Activated CD4-positive, alpha-beta memory T cell treated with anti-CD3 and anti-CD28 coated beads for 36 hours (primary cell): ENCODE results near the gene TSR3. TPM values are rescaled to one million over a fixed set of nuclear protein-coding genes. Genes with fewer than 3 reads are reported as not detected.

Experiments used
- CTCF ChIA-PET: fragments of 350-600 bp; sonication (Branson Sonifier 250); formaldehyde crosslinking; loops from one replicate; lab custom pipeline; 2021; ENCODE audit warnings: antibody characterized with exemption, inconsistent platforms; lab: Charles Lee
- POLR2A ChIA-PET: fragments of 350-600 bp; sonication (Branson Sonifier 250); formaldehyde crosslinking; loops from one replicate; lab custom pipeline; 2021; ENCODE audit warnings: antibody characterized with exemption; lab: Charles Lee
- DNase-seq: peaks from one replicate; pipeline ENCODE4 v3.0.0-alpha.2; 2020
- H3K27ac Mint-ChIP-seq: one replicate; pipeline ENCODE4 v1.8.0; 2021; ENCODE audit warnings: mixed read lengths
- H3K27me3 Mint-ChIP-seq: one replicate; pipeline ENCODE4 v1.8.0; 2021; ENCODE audit warnings: mixed read lengths
- H3K36me3 Mint-ChIP-seq: one replicate; pipeline ENCODE4 v1.8.0; 2021; ENCODE audit warnings: mixed read lengths
- H3K4me1 Mint-ChIP-seq: one replicate; pipeline ENCODE4 v1.8.0; 2021; ENCODE audit warnings: low read depth, mixed read lengths
- H3K4me3 Mint-ChIP-seq: one replicate; pipeline ENCODE4 v1.8.0; 2021; ENCODE audit warnings: mild to moderate bottlenecking, mixed read lengths
- H3K9me3 Mint-ChIP-seq: one replicate; pipeline ENCODE4 v1.8.0; 2021; ENCODE audit warnings: mixed read lengths
- intact Hi-C: fragments of 100-400 bp; cut with micrococcal nuclease; formaldehyde crosslinking; loops from one replicate; pipeline ENCODE4 v1.15.1; 2023
- total RNA-seq, 2 experiments: library from RNA; stranded (reverse); gene quantifications; one replicate each; pipeline ENCODE4 v1.2.3, GENCODE V29; 2021

Gene TSR3
- total RNA-seq, 2 experiments from 2014 or later = 59.6 to 60.8 TPM

DNA sequence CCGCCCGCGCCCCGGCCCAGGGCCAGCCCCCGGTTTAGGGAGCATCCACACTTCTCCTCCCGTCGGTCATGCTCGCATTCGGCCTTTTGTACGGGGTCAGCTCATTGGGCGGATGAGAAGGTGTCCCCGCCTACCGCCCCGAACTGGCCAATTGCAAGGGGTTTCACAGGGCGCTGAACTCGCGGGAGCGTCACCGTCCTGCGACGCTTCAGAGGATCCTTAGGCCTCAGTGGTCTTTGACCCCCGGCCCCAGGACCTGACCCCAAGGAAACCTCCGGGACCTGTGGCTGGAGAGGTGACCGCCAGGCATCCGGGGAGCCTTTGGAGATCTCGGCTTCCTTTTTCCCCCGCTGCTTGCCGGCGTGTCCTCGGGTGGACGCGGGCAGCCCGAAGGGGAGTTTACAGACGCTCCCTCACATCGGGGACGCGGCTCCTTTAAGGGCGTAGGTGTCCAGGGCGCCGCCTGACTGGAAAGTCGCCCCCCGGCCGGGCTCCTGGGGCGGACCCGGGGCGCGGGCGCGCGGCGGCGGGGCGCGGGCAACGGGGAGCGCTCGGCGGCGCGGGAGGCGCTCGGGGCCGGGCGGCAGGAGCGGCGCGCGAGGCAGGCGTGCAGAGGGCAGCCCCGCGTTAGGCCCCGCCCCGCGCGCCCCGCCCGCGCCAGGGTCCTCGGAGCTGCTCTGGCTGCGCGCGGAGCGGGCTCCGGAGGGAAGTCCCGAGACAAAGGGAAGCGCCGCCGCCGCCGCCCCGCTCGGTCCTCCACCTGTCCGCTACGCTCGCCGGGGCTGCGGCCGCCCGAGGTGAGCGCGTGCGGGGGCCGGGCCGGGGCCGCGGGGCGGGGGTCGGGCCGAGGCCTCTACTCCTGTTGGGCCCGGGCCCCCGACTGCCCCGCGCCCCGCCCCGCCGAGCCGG is 42.4 kb downstream of the TSR3 start, which contains the start of gene UBE2I:
TSS of gene UBE2I (plus strand) at position 660 of the 909 bp plus-strand sequence. CDS start 4,395 bp downstream, outside the sequence.
- Mint-ChIP-seq H3K4me3 (peak within 1 kb of the TSS; percentile 98), H3K27me3 (no peaks in the 10 kb centered on the region), H3K9me3 (peaks cover 4% of the 10 kb centered on the region), H3K36me3 (peaks cover 22% of the 10 kb centered on the region), H3K27ac (peak within 1 kb of the TSS; percentile 98), H3K4me1 (peaks cover 37% of the 10 kb centered on the region)
- POLR2A ChIA-PET = interaction anchor here (0.5 to 1.6 kb wide), 9 partner anchors 9 to 673 kb away, joined by 3 to 7 read pairs (median 3); partner anchors contain the start of genes MAPK8IP3, METTL26 and UQCC4
- intact Hi-C loops = loop anchor here (2.0 to 5.0 kb wide), 3 partner anchors 34 to 303 kb away; partner anchors contain the start of genes CRAMP1, IFT140 and UQCC4
- DNase-seq = peak; percentile 98
- CTCF ChIA-PET = interaction anchor here (1.0 kb wide), 1 partner anchor 22 kb away, joined by 3 read pairs; no protein-coding TSS in a partner anchor

DNA sequence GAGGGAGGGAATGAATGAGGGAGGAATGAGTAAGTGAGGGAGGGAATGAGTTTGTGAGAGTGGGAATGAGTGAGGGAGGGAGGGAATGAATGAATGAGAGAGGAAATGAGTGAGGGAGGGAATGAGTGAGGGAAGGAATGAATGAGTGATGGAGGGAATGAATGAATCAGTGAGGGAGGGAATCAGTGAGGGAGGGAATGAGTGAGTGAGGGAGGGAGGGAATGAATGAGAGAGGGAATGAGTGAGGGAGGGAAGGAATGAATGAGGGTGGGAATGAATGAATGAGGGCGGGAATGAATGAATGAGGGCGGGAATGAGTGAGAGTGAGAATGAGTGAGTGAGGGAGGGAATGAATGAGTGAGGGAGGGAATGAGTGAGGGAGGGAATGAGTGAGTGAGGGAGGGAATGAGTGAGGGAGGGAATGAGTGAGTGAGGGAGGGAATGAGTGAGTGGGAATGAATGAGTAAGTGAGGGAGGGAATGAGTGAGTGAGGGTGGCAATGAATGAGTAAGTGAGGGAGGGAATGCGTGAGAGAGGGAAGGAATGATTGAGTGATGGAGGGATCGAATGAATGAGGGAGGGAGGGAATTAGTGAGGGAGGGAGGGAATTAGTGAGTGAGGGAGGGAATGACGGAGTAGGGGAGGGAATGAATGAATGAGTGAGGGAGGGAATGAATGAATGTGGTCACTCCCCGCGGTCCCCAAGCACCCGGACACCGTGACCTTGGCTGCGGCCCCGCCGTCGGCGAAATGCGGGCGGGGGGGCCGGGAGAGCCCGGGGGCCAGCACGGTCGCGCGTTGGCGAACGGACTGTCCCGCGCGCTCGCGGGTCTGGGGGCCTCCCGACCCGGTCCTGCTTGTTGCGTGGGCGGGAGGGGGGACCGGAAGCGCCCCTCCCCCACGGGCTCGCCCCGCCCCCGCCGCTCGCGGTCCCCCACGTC is 43.4 kb downstream of the TSR3 start:
- H3K4me1 Mint-ChIP-seq = peaks cover 45% of the 10 kb centered on the region
- POLR2A ChIA-PET = interaction anchor here (0.6 to 1.6 kb wide), 5 partner anchors 10 to 672 kb away, joined by 3 to 7 read pairs (median 3); partner anchors contain the start of genes MAPK8IP3 and METTL26
- peaks cover 19% of the 10 kb centered on the region for H3K36me3 Mint-ChIP-seq
- H3K9me3 Mint-ChIP-seq = peaks cover 4% of the 10 kb centered on the region
- intact Hi-C loops = loop anchor here (2.0 to 5.0 kb wide), 3 partner anchors 34 to 304 kb away; partner anchors contain the start of genes CRAMP1, IFT140 and UQCC4
- peak overlapping the region; percentile 79 for H3K4me3 Mint-ChIP-seq
- peak overlapping the region; percentile 98 for H3K27ac Mint-ChIP-seq
- no peaks in the 10 kb centered on the region for H3K27me3 Mint-ChIP-seq
- DNase-seq = no peak
- CTCF ChIA-PET = no interaction called here

DNA sequence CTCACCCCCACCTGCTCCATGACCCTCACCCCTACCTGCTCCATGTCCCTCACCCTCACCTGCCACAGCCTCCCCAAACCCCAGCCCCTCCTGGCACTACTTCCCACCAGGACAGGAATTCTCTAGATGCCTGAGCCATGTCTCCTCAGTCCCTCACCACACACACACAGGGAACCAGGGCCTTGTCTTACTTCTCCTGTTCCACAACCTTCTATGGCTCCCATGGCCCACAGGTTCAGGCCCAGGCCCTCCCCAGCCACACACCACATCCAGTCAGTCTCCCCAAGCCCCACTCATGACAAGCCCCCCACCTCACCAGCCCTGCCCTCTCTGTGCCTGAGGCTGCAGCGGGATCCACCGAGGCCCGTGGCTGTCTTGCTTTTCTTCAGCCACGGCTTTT is 45.3 kb downstream of the TSR3 start:
- H3K9me3 Mint-ChIP-seq = peaks cover 4% of the 10 kb centered on the region
- H3K36me3 Mint-ChIP-seq = peaks cover 13% of the 10 kb centered on the region
- peaks cover 36% of the 10 kb centered on the region for H3K4me1 Mint-ChIP-seq
- peak overlapping the region; percentile 33 for H3K27ac Mint-ChIP-seq
- DNase-seq = no peak
- ChIA-PET POLR2A (no interaction called here), CTCF (no interaction called here)
- H3K4me3 Mint-ChIP-seq = no peak overlapping the region
- no peaks in the 10 kb centered on the region for H3K27me3 Mint-ChIP-seq
- intact Hi-C loops = loop anchor here (5.0 kb wide), 1 partner anchor 306 kb away; the partner anchor contains the start of genes CRAMP1 and IFT140

DNA sequence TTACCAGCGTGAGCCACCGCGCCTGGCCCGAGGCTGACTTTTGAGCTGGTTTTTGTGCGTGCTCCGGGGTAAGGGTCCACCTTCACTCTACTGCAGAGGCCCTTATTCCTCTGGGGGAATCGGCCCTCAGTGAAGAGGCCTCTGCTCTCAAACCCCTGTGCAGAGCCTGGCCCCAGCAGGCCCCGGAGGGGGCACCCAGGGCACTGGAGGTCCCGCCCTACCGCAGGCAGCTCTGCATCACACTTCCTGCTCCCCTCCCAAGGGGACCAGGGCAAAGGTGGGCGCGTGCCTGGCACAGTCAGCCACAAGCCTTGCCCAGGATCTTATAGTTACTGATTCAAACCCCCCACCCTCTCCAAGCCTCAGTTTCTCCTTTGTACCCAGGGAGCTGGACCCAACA is 45.9 kb downstream of the TSR3 start:
- ChIA-PET POLR2A (interaction anchor here (0.9 kb wide), 1 partner anchor 115 kb away, joined by 3 read pairs; the partner anchor contains the start of gene UQCC4), CTCF (interaction anchor here (1.1 kb wide), 1 partner anchor 26 kb away, joined by 3 read pairs; no protein-coding TSS in a partner anchor)
- Mint-ChIP-seq H3K27me3 (no peaks in the 10 kb centered on the region), H3K27ac (no peak overlapping the region), H3K4me3 (no peak overlapping the region), H3K4me1 (peaks cover 32% of the 10 kb centered on the region), H3K36me3 (peaks cover 9% of the 10 kb centered on the region), H3K9me3 (peaks cover 4% of the 10 kb centered on the region)
- intact Hi-C loops = loop anchor here (5.0 kb wide), 1 partner anchor 306 kb away; the partner anchor contains the start of genes CRAMP1 and IFT140
- no peak for DNase-seq

DNA sequence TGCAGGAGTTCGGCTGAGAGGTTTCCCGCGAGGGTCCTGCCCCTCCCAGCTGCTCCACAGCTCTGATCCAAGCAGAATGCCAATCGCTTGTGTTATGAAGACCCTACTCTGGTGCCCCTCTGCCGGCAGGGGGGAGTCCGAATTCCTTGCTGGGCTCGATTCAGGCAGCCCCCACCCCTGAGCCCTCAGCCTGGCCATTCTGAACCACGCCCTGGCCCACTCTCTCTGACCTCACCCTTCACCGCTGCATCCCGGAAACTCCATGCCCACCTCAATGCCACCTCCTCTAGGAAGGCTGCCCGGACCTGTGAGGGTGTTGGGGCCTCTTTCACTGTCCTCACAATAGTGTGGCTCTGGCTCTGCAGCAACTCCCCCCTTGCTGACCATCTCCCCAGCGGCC is 50.1 kb downstream of the TSR3 start:
- Mint-ChIP-seq H3K27me3 (peaks cover 11% of the 10 kb centered on the region), H3K27ac (no peak overlapping the region), H3K36me3 (no peaks in the 10 kb centered on the region), H3K4me3 (no peak overlapping the region), H3K4me1 (peaks cover 29% of the 10 kb centered on the region), H3K9me3 (no peaks in the 10 kb centered on the region)
- CTCF ChIA-PET = interaction anchor here (0.6 to 1.7 kb wide), 9 partner anchors 9 to 106 kb away, joined by 3 to 7 read pairs (median 3); no protein-coding TSS in a partner anchor
- DNase-seq = no peak
- intact Hi-C loops = no loop called here
- POLR2A ChIA-PET = interaction anchor here (1.2 kb wide), 1 partner anchor 404 kb away, joined by 3 read pairs; the partner anchor contains the start of gene MAPK8IP3

DNA sequence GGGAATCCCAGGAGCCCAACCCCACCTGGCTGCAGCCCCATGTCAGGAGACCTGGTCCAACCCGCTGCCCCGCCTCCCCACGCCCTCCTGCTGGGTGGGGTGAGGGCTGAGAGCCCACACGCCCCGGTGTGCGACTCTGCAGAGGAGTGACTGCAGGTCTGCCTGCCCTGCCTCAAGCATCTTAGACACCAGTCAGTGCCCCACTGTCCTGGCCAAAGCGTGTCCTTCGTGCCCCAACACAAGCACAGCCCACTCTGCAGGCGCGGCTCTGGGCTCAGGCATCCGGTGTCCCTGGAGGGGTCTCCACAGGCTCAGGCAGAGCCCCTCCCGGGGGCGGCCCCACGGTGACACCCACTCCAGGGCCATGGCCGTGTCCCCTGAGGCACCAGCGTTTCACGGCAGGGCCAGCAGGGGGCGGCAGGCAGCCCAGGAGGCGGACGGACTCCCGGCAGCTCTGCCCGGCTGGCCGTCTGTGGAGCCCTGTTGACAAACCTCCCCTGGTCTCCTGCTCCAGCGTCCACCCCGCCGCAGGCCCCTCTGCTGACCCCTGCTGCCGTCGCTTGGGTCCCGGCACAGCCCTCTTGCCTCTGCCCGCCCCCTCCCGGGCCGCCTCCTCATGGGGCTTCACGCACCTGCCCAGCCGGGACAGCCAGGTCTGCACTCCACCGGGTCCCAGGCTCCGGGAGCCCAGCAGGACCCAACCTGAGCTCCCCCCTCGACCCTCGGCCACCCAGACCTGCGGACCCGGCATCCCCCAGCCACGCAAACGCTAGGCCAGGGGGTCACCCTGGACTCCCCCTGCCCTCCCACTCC is 50.8 kb downstream of the TSR3 start:
- ChIA-PET POLR2A (interaction anchor here (1.2 kb wide), 1 partner anchor 405 kb away, joined by 3 read pairs; the partner anchor contains the start of gene MAPK8IP3), CTCF (interaction anchor here (0.6 to 1.7 kb wide), 10 partner anchors 8 to 424 kb away, joined by 3 to 7 read pairs (median 3); no protein-coding TSS in a partner anchor)
- peak; percentile 82 for DNase-seq
- peaks cover 27% of the 10 kb centered on the region for H3K4me1 Mint-ChIP-seq
- H3K27me3 Mint-ChIP-seq = peaks cover 11% of the 10 kb centered on the region
- intact Hi-C loops = no loop called here
- no peaks in the 10 kb centered on the region for H3K9me3 Mint-ChIP-seq
- no peak overlapping the region for H3K27ac Mint-ChIP-seq
- H3K36me3 Mint-ChIP-seq = no peaks in the 10 kb centered on the region
- no peak overlapping the region for H3K4me3 Mint-ChIP-seq

DNA sequence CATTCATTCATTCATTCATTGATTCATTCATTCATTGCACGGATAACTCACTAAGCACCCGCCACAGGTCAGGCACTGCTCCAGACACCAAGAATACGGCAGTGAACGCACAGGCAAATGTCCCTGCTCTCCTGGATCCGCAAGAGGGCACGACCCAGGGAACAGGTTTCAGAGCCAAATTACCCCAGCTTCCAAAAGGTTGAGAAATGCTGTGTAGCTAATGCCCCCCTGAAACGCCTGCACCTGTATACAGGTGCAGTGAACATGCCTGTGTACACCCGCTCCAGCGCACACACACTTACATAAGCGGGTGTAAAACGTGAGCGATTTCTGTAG is 51.8 kb downstream of the TSR3 start:
- intact Hi-C loops = no loop called here
- Mint-ChIP-seq H3K27ac (no peak overlapping the region), H3K27me3 (peaks cover 16% of the 10 kb centered on the region), H3K9me3 (no peaks in the 10 kb centered on the region), H3K36me3 (no peaks in the 10 kb centered on the region), H3K4me3 (no peak overlapping the region), H3K4me1 (peaks cover 24% of the 10 kb centered on the region)
- DNase-seq = no peak
- CTCF ChIA-PET = interaction anchor here (0.6 to 1.7 kb wide), 4 partner anchors 9 to 876 kb away, joined by 3 to 7 read pairs (median 3); no protein-coding TSS in a partner anchor
- POLR2A ChIA-PET = no interaction called here

Other genes with a start within 250 kb of the TSR3 start
- gene CACNA1H, start 198.8 kb downstream of the TSR3 start, total RNA-seq = under 1 TPM; 0.26 to 0.61 TPM
- gene TPSG1, start 126.6 kb downstream of the TSR3 start, total RNA-seq = not detected
- gene TPSB2, start 121.7 kb downstream of the TSR3 start, total RNA-seq = not detected
- gene TPSAB1, start 111.2 kb downstream of the TSR3 start, total RNA-seq = not detected
- not detected for gene TPSD1, start 95.8 kb downstream of the TSR3 start, total RNA-seq
- 100 to 1,000 TPM; 248 to 249 TPM for gene UBE2I, start 42.2 kb downstream of the TSR3 start, total RNA-seq
- under 1 TPM; 0.17 to 0.31 TPM for gene BAIAP3, start 18.2 kb downstream of the TSR3 start, total RNA-seq
- 10 to 100 TPM; 19.0 to 19.1 TPM for gene GNPTG, start 53 bp upstream of the TSR3 start, total RNA-seq
- 10 to 100 TPM; 26.0 to 33.4 TPM for gene UNKL, start 62.8 kb upstream of the TSR3 start, total RNA-seq
- 10 to 100 TPM; 14.1 to 15.0 TPM for gene UQCC4, start 68.9 kb upstream of the TSR3 start, total RNA-seq
- not detected for gene PERCC1, start 79.2 kb upstream of the TSR3 start, total RNA-seq
- gene CCDC154, start 92.7 kb upstream of the TSR3 start, total RNA-seq = 1 to 10 TPM; 1.5 to 3.0 TPM
- 10 to 100 TPM; 27.1 to 33.6 TPM for gene CLCN7, start 123.2 kb upstream of the TSR3 start, total RNA-seq
- gene PTX4, start 137.1 kb upstream of the TSR3 start, total RNA-seq = not detected
- 10 to 100 TPM; 62.6 to 63.2 TPM for gene TELO2, start 141.5 kb upstream of the TSR3 start, total RNA-seq
- 10 to 100 TPM; 14.8 to 15.5 TPM for gene TMEM204, start 181.8 kb upstream of the TSR3 start, total RNA-seq